GM19455 (cell line): ENCODE results near the gene CCT7.

ENCODE experiments used
- ATAC-seq: cut with Tn5 transposase; IDR thresholded peaks from one replicate; pipeline ENCODE4 v1.9.1; 2021; ENCODE audit not compliant: unreplicated experiment

The CCT7 gene

GRCh38 chr2:73266061-73266901, 32.2 kb downstream of the CCT7 start:
- ATAC-seq, result no peak

DNA sequence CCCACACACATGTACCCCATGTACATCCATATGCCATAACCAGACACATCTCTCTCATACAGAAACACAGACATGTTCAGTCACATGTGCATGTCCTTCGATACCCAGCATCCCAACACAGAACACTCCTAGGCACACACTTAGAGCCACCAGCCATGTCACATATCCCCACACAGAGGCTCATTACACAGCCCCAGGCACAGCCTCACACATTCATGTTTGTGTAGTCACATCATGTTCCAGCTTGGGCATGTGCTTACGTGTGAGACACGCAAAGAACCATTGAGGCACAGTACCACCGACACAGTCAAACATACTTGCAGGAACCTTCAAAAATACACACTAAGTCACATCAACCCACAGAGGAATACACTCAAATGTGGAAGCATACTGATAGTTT, 32.9 kb downstream of the CCT7 start:
- ATAC-seq, result no peak

- ATAC-seq, result no peak
These were observed 34.3 kb downstream of the CCT7 start for GRCh38 chr2:73268366-73268829.

DNA sequence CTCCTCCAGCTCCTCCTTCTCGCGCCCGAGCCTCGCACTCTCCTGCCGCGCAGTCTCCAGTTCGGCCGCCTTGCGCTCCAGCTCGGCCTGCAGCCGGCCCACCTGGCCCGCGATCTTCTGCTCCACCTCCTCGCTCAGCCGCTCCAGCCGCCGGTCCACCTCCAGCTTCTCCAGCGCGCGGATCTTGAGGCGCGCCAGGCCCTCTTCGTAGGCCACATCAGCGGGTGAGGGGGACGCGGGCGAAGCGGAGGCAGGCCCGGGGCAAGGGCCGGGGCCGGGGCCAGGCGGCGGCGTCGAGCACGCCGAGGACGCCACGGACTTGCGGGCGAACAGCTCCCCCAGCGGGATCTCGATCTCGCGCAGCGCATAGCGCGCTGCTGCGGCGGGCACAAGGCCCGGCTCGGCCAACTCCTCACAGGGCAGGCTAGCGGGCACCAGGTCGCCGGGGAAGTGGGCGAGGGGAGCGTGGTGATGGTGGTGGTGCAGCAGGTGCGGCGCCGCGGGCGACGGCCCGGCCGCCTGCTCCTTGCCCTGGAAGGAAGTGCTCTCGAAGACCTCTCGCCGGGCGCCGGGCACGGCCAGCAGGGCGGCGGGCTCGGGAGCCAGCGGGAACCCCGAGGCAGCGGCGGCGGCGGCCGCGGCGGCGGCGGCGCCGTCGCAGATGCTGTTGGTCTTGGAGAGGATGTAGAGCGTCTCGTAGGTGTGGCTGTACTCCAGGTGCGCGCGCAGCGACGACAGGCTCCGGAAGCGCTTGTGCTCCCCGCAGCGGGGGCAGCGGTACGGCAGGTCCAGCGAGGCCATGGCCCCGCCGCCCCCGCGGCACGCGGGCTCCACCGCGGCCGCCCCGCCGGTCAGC, 35.0 kb downstream of the CCT7 start:
- peak; percentile 94 for ATAC-seq

- peak; percentile 25 for ATAC-seq
These were observed 35.8 kb downstream of the CCT7 start for GRCh38 chr2:73269686-73270465.

- no peak for ATAC-seq
These were observed 38.2 kb downstream of the CCT7 start for GRCh38 chr2:73272270-73272669.

DNA sequence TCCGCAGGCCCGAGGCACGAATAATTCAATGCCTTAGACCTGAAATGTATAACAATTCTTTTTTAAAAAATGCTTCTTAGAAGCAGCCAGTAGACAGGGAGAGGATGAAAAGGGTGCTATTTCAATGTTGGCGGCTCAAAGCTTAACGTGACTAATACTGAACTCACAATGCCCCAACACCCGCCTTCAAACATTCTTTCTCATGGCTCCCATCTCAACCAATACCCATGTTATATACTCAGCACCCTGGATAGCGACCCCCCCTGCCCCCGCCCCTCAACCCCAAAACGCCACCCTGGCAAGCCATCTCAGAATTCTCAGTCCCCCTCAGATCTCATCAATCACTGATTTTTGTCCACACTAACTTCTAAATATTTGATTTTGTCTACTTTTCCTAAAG, 45.7 kb downstream of the CCT7 start:
- ATAC-seq, result no peak

GRCh38 chr2:73281244-73281643, 47.1 kb downstream of the CCT7 start:
- ATAC-seq, result no peak

- ATAC-seq, result no peak
These were observed 48.9 kb downstream of the CCT7 start for GRCh38 chr2:73282924-73283544.

DNA sequence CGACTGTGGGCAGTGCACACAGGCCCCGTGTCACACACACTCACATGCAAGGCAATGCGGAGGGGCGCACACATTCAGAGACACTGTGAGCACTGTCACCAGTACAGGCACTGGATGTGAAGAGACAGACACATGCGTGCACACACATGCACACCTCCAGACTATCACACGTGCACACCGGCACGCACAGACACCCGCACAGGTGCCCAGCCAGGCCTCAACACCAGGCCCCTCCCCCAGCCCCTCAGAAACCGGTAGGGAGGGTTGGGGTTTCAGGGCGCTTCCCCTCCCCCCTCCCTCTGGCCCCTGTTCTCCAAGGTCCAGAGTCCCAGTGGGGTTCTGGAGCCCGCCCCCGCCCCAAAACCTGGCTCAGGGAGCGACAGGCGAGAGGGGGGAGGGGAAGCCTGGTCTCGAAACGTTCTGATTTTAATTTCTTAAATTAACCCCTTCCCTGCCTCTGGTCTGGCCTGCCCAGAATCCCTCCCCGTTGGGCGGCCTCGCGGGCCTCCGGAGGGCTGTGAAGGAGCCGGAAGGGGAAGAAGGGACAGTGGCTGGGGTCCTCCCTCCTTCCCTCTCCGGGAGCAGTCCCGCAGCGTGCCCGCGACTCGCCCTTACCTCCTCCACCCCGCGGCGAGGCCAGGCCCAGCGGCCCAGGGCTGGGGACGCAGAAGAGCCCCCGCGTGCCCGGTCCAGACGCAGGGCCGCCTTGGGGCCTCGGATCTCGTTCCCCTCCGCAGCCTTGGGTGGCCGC, 49.6 kb downstream of the CCT7 start:
- ATAC-seq, result peak; percentile 20

DNA sequence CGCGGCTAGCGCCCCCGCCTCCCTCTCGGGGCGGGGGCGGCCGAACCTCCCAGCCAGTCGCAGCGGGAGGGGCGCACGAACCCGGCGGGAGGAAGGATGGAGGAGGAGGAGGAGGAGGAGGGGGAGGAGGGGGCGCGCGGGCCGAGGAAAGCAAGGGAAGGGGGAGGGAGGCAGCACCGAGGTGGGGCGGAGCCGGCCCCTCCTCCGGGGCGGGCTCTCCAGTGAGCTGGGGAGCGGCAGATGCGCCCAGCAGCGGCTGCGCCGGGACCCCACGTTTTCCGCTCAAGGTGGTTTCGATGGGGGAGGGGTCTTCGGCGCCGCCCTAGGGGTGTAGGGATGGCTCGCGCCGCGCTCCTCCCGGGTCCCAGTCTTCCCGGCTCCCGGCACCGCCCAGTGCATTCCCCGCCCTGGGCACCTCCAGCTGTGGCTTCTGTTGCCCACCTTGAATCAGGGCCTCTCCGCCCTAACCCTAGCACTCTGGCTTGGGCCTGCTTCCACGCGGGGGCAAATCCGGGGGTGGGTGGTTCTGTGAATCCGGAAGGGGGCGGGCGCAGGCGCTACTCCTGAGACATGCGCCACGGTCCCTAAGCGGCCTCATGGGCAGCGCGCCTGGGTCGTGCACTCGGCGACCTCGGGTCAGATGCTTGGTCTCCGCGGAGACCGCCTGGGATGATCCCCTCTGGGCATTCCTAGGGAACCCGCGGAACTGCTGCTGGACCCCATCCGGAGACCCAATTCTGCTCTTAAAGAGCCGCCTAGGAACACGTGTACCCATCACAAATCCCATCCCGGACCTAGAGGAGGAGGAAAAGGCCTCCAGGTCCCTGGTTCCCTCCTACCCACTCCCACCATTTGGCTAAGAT, 50.4 kb downstream of the CCT7 start, which contains the start of gene FBXO41:
Gene FBXO41, minus strand, starts transcription at position 183 of the 863 bp plus-strand sequence. CDS start 14,848 bp downstream, outside the sequence.
- ATAC-seq, result peak; percentile 81

DNA sequence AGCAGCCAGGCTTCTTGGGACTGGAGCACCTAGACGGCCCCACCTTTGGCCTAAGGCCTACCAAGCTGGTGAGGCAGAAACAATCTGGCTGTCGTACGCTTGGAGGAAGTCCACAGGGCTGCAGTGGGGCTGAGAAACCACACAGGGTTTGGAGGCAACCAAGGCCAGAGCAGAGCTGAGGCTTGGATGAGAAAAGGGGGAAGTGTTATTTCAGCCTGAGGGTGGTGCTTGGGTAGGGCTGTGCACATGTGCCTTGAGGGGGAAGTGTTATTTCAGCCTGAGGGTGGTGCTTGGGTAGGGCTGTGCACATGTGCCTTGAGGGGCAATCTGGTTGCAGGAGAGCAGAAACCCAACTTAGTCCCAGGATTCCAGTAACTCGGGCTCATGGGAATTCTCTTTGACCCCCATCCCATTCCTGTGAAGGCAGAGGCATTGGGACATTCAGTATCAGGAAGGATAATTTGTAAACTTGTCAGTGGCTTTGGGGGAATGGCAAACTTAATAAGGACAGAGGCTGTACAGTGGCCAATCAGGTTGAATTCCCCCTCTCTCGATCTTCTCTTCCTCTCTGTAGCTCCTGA, 51.1 kb downstream of the CCT7 start:
- ATAC-seq, result peak; percentile 53

DNA sequence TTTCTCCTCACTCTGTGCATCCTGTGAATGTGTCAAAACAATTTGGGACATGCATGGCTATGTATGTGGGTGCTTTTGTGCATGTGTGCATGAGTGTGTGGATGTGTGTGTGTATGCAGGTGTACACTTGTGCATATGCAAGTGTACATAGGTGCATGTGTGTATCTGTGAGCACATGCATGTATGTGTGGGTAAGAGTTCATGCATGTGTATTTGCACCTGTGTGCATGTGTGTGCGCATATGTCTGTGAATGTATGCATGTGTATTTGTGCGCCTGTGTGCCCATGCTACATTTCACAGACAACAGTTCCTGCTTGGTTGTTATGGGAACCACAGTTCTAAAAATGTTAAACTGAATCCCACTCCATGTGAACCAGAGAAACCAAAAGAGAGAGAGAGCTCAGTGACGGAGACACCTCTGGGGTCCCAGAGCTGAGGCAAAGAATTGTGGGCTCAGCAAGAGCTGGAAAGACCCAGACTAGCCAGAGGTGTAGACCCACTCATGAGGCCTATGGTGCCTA, 52.1 kb downstream of the CCT7 start:
- ATAC-seq, result no peak

GRCh38 chr2:73289304-73289703, 55.2 kb downstream of the CCT7 start:
- no peak for ATAC-seq

- no peak for ATAC-seq
These were observed 56.1 kb downstream of the CCT7 start for GRCh38 chr2:73290049-73290839.

GRCh38 chr2:73291093-73291460, 57.0 kb downstream of the CCT7 start:
- ATAC-seq, result no peak

DNA sequence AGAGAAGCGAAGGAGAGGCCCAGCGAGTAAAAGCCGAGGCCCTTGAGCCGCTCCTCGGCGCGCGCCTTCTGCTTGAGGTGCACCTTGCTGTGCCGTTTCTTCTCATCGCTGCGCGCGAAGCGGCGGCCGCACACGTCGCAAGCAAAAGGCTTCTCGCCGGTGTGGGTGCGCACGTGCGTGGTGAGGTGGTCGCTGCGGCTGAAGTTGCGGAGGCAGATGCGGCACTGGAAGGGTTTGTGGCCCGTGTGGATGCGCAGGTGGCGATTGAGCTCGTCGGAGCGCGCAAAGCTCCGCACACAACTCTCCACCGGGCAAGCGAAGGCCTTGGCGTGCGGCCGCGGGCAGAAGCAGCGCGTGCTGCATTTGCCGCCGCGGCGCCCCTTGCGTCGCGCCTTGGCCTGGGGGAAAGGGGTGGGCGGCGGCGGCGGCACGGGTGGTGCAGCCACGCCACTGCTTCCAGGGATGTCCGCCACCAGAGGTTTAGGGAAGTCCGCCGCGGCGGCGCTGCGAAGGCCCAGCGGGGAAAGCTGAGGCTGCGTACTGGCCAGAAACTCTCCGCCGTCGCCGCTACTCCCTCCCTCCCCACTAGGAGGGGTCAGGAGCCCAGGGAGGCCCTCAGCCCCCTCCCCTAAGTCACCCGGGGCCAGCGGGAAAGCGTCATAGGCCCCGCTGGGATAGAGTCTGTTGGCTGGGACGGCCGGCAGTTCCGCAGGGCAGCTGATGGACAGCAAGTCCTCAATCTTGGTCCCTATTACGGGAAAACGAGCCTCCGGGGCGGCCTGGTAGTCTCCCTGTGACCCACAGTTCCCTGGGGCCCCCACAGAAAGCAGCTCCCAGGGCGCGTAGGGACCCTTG, 57.6 kb downstream of the CCT7 start:
- no peak for ATAC-seq
